UCSD-AML1 (cell line): ENCODE results near the gene POLD2.

ENCODE experiments used
- DNase-seq: peaks from one replicate; lab custom pipeline; 2025; ENCODE audit not compliant: unreplicated experiment; lab: John Stamatoyannopoulos, UW

Gene POLD2

DNA sequence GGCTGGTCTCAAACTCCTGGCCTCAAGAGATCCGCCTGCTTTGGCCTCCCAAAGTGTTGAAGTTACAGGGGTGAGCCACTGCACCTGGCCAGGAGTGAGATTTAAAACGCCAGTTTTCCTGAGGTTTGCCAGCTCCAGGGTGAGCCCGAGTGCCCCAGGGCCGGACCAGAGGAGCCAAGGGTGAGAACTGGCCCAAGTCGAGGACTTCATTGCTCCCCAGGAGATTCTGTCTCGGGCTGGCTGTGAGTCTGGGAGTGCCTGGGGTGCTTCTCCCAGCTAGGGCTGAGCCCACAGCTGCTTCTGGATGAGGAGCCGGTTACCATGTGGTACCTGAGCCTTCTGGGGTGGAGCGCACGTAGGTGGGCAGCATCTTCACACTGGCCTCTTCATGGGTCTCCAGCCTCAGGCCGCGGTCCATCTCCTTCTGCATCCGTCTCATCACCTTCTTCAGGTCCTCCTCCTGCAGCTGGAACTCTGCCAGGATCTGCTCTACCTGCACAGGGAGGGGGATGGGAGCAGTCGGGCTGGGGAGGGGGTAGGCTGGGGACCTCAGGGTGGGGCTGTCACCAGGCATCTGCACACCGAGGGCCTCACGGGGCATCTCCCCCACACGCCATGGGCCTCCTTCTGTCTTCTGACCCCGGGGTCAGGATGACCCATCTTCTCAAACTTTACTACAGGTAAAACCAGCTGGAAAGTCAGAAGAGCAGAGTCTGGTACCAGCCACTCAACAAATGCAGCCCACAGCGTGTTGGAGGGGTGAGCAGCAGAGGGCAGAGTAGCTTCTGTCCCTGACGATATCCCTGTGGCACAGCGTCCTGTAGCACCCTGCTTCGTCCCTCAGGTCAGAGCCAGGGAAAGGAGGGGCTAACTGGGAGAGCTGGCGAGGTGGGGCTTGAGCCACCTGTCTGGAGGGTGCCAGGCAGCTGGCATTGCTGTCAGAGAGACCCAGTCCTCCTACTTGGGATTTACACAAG is 29.9 kb upstream of the POLD2 start:
- DNase-seq: no peak

DNA sequence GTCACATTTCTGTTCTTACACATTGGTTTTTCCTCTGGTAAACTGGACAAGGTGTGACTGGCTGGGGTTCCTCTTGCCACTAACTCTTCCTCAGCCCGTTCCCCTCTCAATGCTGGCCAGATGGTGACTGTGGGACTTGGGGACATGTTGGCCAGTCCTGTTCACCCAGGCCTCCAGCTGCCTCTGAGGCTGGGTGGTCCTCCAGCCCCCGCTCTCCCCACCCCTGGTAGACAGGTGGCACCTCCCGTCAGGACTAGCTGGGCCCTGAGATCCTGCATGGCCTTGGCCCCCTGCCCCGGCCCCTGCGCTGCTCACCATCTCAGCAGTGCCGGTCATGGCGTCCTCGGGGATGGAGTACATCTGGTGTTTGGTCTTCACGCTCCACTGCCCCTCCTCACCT is 28.6 kb upstream of the POLD2 start:
- DNase-seq: no peak

DNA sequence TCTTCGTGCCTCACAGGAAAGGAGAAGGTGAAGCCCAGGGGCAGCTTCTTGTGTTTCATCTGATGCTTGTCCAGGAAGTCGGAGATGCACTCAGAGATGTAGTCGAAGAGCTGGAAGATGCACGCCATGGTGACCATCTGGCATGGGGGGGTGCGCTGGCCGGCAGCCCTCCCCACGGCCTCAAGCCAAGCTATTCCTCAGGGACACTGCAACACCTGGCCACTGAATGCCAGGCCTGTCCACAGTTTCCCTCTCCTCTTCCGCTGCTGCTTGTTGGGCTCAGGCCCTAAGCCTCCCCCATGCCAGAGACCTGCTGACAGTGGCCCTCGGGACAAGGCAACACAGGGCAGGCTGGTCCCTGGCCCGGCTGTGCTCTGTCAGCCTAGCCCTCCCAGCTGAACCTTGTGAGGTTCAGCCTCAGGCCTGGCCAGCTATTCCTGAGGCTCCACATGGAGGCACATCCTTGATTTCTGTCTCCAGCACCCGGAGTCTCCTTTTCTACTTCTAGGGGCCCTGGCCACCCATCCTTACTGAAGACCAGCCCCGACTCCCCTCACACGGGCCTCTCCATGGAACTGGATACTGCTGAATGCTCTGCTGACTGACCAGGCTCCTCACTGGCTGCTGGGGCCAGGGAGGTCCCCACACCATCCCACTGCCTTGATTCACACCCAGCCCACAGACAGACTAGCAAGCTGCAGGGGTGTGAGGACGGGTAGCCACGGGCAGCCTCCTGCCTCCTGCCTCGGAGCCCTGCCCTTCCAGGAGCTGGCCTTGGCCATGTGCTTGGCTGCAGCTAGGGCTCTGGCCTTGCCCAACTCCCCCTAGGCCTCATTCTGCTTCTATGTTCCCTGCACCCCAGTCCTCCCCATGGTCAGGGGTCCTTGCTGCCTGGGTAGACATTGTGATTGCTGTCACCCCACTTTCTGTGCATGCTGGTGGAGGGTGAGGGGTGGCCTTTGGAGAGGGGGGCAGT is 27.9 kb upstream of the POLD2 start:
- DNase-seq: no peak

DNA sequence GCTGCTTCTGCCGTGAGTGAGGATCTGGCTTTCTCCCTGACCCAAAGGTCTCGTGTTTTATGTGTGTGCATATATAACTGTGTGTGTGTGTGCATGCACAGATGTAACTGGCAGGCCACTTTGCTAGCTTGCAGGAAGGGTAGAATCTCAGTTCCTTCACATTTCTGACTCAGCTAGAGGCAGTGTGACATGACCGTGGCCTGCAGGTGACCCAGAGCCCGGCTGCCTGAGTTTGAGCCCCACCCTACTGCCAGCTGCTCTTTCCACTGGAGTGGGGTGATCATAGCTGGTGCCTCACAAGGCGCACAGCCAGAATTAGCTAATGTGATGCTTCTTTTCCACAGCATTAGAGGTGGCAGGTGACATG is 27.1 kb upstream of the POLD2 start:
- no peak for DNase-seq

DNA sequence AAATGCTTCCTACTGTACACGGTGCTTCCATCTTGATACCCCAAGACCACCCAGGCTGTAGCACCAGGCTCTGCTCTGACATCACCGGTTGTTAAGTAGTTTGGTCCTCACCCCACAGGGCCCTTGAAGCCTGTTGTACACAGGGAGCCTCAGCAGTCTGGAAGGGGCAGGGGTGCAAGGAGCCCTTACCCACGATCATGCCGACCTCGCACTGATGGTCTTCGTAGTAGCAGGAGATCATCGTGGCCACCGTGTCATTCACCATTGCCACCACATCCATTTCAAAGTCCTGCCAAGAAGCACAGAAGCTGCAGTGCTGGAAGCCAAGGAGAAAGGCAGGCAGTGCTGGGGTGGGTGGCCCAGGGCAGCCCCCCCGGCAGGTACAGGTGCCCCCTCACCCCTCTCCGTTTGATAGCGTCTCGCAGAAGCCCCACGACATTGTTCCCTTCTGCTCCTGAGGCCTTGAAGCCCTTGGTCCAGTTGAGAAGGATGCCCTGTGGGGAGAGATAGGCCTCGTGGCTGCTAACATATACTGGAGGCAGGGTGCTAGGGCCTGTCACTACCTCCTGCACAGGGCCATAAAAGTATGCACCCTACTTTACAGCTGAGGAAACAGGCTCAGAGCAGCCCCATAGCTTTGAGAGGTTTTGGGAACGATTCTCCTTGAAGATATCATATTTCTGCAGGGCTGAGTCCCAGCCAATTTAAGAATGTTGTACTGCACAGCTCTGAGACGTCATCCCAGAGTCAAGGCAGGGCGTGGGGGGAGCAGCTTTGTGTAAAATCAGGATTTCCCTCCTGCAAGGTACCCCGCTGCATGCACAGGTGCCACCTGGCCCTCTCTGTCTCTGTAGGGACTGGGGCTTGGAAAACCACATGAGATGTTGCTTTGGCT is 26.5 kb upstream of the POLD2 start:
- no peak for DNase-seq

DNA sequence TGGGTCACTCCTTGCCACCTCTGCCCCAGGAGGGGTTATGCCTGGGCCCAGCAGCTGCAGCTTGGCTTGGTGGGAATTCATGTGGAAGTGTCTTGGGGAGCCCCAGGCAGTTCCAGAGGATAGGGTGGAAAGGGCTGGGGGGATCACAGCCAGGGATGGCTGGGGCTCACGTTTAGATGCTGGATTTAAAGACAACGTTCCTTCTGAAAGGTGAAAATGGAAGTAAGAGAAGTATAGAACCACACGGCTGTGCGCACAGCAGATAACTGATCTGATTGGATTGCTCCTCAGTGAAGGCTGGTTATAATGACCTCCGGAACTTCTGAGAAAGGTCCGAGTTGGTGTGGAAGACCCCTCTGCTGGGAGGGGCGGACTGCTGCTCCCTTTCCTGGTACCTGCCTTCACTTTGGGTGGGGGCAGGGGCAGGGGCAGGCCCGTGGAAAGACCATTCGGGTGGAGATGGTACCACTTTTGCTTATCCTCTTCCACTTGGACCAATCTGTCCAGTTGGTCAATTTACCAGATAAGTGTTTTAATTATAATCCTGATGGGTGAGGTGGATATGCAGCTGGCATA is 25.7 kb upstream of the POLD2 start:
- no peak for DNase-seq

DNA sequence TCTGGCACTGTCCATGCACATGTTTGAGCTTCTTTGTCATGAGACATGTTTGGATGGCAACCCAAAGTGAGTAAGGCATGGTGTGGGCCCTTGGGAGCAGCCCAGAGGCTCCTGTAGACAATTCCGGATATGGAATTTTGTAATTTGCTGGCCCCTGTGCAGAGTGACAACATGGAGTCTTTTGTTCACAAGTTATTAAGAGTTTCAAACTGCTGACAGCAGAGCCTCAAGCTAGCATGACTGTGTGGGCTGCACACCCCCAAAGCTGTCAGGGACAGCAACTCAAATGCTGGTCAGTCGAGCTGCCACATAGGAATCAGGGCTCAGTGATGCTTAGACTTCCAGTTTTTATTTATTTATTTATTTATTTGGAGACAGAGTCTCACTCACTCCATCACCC is 24.8 kb upstream of the POLD2 start:
- no peak for DNase-seq

DNA sequence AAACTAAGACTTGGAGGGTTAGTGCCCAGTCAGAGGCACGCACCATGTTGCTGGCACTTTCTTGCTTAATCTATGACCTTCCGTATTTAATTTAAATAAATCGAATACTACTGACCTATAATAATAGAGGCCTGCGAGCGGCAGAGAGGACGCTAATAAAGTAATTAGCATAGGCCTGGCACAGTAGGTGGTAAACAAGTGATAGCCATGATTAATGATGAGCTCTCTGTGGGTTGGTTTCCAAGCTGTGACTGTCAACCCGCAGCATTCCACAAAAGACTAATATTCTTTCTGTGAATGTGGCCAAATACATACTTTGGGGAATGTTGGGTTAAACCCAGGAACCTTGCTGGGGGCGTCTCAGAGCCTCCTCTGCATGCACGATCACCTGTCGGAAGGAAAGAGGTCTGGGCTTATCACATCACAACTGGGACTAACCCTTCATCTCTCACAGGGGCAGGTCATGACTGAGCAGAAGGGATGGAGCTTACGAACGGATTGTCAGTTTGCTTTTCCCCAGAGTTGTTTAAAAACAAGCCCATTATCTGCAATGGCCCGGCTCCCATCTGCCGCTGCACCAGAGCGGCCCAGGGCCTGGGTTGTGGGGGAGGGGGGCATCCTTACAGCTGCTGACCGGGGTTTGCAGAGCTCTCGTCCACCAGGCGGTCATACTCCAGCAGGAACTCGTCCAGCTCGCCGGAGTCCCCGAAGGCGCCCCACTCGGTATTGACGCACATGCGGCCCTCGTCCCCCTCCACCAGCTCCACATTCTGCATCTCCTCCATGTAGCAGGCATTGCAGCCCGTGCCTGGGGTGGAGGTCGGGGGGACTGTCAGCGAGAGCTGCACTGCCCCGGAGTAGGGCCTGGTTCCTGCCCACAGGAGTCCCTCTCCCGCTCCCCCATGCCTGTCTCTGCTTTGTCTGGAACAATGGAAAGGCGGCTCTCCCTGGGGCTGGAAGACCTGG is 24.0 kb upstream of the POLD2 start:
- no peak for DNase-seq

DNA sequence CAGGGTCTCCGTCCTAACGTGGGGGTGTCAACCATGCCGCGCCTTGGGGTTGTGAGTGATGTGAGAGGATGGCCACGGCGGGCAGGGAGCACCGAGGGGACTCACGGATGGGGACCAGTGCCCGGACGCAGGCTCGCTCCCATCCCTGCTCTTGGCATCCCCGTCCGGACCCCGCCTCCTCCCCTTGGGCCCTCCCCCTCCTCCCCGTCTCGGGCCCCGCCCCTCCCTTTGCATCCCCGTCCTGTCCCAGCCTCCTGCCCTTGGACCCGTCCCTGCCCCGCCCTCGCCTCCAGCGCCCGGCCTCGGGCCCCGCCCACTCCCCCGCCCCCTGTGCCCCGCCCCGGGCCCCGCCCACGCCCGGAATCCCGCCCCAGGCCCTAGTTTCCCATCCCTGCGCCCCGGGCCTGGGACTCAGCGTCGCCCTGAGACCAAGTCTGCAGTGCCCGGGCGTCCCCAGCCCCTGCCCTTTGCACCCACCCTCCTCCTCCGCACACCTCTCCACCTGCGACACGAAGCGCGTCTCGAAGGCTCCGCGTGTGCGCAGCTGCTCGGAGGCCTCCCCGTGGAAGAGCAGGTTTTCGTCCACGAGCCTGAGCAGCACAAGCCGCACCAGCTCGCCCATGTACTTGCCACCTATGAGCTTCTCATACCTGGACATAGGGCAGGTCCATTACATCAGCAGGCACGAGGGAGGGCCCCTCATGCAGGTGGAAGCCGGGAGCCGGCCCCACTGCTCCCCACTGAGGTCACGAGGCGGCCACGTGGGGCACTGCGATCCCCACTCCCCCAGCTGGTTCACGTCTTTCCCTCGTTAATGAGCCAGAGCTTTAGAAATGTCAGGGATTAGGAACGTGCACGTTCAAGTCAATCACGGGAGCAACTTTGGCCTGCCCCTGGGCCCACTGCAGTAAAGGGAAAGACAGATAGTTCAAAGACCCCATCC is 22.9 kb upstream of the POLD2 start:
- DNase-seq: no peak

DNA sequence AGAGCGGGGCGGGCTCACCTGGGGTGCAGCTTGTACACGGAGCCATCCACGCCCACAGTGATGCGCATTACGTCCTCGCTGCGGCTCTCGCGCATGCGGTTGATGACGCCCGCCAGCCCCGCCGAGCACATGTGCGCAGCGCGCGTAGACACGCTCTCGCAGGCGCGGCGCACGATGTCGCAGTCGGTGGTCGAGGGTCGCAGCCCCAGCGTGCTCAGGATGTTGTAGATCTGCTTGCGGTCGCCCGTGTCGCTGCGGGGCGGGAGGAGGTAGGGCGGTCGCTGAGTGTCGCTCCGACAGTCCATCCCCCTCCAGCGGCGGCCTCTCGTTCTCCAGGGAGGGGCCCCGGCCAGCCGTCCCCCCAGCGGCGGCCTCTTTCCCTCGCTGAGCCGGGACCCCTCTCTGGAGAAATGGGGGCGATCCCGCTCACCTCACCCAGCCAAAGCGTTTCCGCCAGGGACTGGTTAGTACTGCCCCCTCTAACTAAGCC is 22.2 kb upstream of the POLD2 start:
- no peak for DNase-seq

DNA sequence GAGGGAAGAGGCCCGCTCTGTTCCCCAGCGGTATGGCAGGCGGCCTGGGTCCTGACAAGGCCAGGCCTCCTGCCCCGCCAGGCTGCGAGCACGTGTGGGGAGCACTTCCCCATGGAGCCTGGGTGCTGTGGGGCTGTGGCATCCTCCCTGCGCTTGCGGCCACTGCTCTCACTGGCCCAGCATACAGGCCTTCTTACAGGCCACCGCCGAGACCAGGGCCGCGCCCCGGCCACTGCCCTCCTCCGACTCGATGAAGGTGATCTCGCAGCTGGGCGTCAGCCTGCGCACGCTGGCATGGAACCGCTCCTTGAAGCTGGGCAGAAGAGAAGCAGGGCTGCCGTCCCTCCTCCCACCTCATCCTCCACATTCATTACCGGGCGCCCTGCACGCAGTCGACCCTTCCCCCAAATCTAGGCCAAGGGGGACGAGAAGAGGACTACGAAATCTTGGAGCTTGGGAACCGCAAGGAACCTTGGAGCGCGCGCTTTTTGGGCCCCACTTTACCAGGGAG is 21.7 kb upstream of the POLD2 start:
- no peak for DNase-seq

DNA sequence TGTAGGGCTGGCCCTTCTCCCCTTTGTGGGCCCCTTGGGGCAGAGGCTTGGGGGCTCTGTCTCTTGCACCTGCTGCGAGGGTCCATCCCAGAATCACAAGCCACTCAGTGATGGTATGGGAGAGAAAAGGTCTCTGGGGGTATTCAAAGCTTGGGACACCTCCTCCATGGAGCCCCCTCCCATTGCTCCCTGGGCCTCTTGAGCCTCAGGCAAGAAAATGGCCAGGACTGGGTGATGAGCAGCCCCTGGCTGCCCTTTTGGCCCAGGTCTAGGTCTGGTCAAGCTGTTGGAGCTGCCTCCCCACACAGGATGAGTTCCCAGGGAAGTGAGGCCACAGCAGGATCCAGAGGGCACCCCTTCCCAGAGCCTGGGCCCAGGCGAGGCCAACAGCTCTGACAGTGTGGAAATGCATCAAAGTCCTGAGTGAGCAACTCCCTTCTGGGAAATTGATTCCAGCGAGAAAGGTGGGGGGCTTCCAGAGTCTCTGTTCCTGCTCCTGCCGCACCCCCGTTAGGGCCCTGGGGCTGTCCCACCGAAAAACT is 21.1 kb upstream of the POLD2 start:
- no peak for DNase-seq

DNA sequence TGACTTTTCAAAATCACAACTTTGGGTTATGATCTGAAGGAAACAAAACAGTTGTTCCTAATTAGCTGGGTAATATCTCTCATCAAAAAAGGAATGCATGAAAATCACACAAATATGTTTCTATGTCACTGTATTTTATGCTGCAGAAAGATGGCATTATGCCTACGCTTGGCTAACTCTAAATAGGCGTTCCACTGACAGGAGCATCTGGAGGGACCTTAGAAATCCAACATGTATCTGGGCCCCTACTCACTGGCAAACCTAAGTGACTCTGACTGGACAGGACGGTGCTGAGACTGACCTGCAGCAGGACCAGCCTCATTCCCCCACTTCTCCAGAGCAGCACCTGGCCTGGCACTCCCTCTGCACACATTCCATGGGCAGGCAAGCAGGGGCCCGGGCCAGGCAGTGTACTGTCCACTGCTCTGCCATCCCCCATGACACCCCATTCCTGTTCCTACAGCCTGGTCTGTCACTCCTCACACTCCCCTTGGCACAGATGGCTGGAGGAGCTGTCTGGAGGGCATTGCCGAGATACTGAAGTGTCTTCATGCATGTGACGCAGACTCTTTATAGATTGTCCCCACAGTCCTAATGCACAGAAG is 20.4 kb upstream of the POLD2 start:
- no peak for DNase-seq

DNA sequence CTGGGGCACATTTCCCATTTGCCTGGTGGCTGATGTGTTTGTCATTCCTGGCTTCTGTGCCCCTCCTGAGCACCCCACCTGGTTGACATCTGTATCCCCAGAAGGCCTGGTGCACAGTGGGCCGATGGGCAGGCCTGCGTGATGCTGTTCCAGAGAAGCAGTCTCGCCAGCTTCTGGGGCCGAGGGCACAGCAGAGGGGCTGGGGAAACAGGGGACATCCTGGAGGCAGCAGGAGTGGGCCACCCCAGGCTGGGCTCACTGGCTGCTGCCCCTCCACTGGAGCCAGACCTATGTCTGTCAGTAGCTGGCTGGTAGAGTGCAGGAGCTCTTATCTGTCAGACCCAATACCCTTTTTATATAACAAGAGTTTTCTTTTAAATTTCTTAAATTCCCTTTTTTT is 18.7 kb upstream of the POLD2 start:
- no peak for DNase-seq

DNA sequence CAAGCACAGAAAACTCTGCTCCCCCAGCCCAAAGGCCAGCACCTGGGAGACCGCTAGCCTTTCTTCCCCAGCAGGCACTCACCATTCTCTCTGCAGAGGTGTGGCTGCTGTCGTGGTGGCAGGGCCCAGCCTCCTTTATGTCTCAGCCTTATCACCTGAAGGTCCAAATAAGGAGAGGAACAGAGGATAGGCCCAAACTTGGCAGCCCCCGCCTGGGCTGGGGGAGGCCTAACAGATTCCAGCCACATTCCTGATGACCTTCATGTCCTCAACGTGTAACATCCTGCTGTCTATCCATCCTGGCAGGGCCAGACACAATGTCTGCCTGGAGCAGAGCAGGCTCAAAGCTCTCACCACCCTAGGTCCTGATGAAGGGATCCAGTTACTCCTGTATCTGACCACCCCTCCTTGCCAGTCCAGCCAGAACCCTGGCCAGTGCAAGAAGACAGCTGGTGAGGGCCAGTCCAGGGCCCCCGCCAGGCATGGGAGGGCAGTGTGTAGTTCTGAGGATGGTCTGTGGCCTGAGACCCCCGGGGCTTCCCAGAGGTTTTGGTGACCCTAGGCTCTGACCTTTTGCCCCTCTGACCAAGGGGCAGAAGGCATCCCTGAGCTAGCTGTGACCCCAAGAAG is 18.0 kb upstream of the POLD2 start, which contains the start of gene MYL7:
MYL7 (minus strand) TSS at position 112 of the 630 bp plus-strand sequence; CDS start at position 85, 27 bp downstream.
- DNase-seq: no peak

DNA sequence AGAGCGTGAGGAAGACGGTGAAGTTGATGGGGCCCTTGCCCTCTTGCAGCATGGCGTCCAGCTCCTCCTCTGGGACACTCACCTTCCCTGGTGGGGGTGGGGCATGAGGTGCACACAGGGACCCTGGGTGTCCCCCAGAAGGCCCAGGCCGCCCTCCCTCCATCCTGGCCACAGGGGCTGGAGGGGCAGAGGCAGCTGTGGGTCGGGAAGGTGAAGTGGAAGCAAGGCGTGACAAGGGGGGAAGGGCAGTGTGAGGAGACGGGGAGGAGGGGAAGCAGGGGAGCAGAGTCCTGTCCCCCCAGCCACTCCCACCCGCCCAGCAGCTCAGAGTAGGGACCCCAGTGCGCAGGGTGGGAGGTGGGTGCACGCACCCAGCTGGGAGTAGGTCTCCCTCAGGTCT is 17.0 kb upstream of the POLD2 start:
- no peak for DNase-seq
